Activated naive CD4-positive, alpha-beta T cell (primary cell): Measurements from ENCODE around the gene FCHSD1.
"Not testable (repeated sequence)": the region's sequence is repeated elsewhere in the genome, so short reads cannot be mapped to it uniquely, and the experiment has no call there.

Experiments used
- DNase-seq, 4 experiments: peaks; one replicate each; lab custom pipeline; 2025; lab: John Stamatoyannopoulos, UW

FCHSD1 gene

GRCh38 chr5:141615991-141616720 lies 35.1 kb downstream of the FCHSD1 start:
- DNase-seq = no peak

GRCh38 chr5:141613344-141613743 lies 37.9 kb downstream of the FCHSD1 start:
- DNase-seq = no peak

GRCh38 chr5:141611289-141611688 lies 39.9 kb downstream of the FCHSD1 start:
- no peak for DNase-seq

GRCh38 chr5:141609921-141610320 lies 41.3 kb downstream of the FCHSD1 start:
- not testable (repeated sequence) for DNase-seq

DNA sequence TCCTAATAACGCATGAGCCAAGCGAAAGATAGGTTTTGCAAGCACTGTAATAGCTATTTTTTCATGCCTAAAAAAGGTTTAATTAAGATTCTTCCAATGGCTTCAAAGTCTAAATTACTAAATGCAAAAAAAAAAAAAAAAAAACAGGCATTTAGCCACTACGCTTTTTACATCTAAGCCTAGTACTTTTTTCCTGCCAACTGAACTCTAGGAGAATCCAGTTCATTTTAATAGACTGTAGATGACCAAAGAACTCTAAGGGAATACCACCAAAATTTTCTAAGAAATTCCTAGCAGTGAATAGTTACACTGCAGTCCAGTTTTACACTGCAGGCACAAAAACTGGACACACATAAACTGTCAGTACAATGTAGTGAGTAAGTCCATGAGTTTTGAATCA lies 42.2 kb downstream of the FCHSD1 start:
- DNase-seq = no peak

DNA sequence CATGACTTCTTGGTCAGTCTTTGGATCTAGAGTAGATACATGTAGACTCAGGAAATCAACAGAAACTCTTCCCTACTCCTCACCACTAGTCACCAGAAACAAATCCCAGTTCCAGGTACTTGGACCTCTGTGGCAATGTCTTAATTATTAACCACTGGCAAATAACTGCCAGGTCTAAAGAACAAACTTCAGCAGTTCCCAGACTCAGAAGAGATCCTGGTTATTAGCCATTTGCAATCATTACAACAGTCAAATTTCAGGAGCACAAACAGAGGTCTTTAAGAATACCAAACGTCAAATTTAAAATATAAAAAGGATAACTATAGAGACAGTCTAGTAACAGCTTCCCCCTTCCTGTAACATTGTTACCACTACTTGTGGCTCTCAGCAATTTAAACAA lies 42.7 kb downstream of the FCHSD1 start:
- DNase-seq = no peak

GRCh38 chr5:141608046-141608445 lies 43.2 kb downstream of the FCHSD1 start:
- no peak for DNase-seq

GRCh38 chr5:141605523-141606277 lies 45.5 kb downstream of the FCHSD1 start:
- DNase-seq = peak in 2 of 4 experiments; percentile 30 to 33

DNA sequence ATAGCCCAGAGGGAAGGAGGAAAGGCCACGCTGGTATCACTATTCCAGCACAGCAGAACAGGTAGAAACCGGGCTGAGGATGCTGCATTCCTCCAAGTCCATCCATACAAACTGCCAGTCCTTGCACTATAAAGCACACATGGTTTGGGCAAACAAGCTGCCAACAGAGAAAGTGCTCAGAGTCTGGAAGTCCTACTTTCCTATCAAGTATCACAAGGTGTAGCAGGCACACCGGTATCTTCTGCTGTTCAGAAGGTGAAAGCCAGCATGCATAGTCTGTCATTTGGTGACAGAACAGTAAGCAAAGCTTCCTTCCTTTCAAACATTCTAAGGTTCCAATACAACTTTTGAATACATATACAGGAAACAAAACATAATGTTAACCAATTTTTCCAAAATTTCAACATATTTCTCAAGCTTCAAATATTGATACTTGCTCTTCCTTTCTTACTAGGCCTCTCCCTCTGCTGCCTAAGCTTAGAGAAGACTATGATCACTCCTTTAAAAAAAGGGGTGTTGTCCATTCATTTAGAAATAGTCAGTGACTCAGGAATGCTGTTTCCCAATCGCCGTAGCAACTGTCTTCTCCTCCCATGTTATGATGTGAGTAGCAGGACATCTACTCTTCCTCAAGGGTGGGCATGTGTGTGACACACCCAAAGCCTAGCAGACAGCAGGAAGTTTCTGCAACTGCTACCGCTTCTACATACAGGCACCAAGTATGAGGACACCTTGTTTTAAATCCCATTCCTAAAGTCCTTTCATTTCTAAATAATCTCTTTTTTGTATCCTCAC lies 47.1 kb downstream of the FCHSD1 start:
- DNase-seq = no peak

GRCh38 chr5:141602606-141603005 lies 48.6 kb downstream of the FCHSD1 start:
- no peak for DNase-seq

- no peak for DNase-seq
Observed at GRCh38 chr5:141598391-141599345, 52.5 kb downstream of the FCHSD1 start.

GRCh38 chr5:141597814-141598213 lies 53.4 kb downstream of the FCHSD1 start:
- no peak for DNase-seq

GRCh38 chr5:141597394-141597793 lies 53.8 kb downstream of the FCHSD1 start:
- no peak for DNase-seq

DNA sequence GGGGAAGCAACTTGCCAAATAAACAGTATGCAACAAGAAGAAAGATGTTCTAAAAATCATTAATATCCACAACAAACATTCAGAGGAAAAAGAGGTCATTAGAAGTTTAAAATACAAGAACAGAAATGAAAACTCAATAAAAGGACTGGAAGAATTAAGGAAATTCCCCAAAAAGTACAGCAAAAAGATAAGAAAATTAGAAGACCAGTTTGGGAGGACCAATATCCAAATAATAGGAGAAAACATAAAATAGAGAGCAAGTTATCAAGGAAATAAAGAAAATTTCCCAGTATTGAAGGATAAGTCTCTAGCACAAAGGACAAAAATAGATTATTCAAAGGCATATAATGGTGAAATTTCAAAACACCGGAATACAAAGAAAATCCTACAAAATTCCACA lies 54.4 kb downstream of the FCHSD1 start:
- no peak for DNase-seq

DNA sequence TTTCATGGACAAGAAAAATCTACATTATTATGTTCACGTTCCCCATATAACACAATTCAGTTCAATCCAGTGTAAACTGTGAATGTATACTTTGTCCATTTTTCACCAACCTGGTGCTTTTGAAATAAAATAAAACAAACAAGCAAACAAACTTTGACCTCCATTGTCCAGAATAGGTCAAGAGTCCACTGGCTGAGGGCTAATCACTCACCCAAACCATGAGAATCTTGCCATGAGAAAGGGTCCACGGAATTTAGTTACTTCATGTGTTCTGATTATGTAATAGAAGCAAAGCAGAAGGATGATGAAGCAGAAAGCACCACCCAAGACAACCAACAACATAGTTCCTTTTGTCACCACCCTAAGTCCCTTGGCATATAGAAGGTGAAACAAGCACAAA lies 61.1 kb downstream of the FCHSD1 start:
- no peak for DNase-seq
